Mononuclear cell (primary cell): ENCODE results near the gene HOXA2. TPM values are rescaled to one million over a fixed set of nuclear protein-coding genes. Genes with fewer than 3 reads are reported as not detected.

Experiments
- H3K27me3 ChIP-seq: 2 replicates; pipeline ENCODE4 v1.6.0; 2011; ENCODE audit warnings: low read length, control low read depth; ENCODE audit not compliant: insufficient read depth
- H3K4me1 ChIP-seq: 2 replicates; pipeline ENCODE4 v1.5.1; 2011; ENCODE audit warnings: mild to moderate bottlenecking, low read length, control low read depth; ENCODE audit not compliant: insufficient read depth
- H3K4me3 ChIP-seq: 2 replicates; pipeline ENCODE4 v1.5.1; 2011; ENCODE audit warnings: mild to moderate bottlenecking, low read length, moderate library complexity
- H3K9me3 ChIP-seq: 2 replicates; pipeline ENCODE4 v1.5.1; 2011; ENCODE audit warnings: low read depth, mild to moderate bottlenecking, control low read depth, low read length
- total RNA-seq: library from RNA; depleted of rRNA; stranded (reverse); fragments of >200 nt; gene quantifications from one replicate; pipeline ENCODE4 v1.2.3, GENCODE V29; 2012

Gene HOXA2
- total RNA-seq, 1 donor, result 0.10 TPM

- no peaks in the 10 kb centered on the region for H3K9me3 ChIP-seq
- no peaks in the 10 kb centered on the region for H3K4me1 ChIP-seq
- H3K4me3 ChIP-seq, result no peak overlapping the region
- H3K27me3 ChIP-seq, result no peaks in the 10 kb centered on the region
Observed at GRCh38 chr7:27066148-27066547, 36.3 kb downstream of the HOXA2 start.

- Histone ChIP-seq H3K4me1 (no peaks in the 10 kb centered on the region), H3K27me3 (no peaks in the 10 kb centered on the region), H3K9me3 (no peaks in the 10 kb centered on the region), H3K4me3 (no peak overlapping the region)
Observed at GRCh38 chr7:27065709-27066108, 36.8 kb downstream of the HOXA2 start.

GRCh38 chr7:27064661-27065060 lies 37.8 kb downstream of the HOXA2 start:
- Histone ChIP-seq H3K9me3 (no peaks in the 10 kb centered on the region), H3K4me3 (no peak overlapping the region), H3K27me3 (peaks cover 4% of the 10 kb centered on the region), H3K4me1 (no peaks in the 10 kb centered on the region)

GRCh38 chr7:27064159-27064558 lies 38.3 kb downstream of the HOXA2 start:
- Histone ChIP-seq H3K27me3 (peaks cover 4% of the 10 kb centered on the region), H3K9me3 (no peaks in the 10 kb centered on the region), H3K4me3 (no peak overlapping the region), H3K4me1 (no peaks in the 10 kb centered on the region)

DNA sequence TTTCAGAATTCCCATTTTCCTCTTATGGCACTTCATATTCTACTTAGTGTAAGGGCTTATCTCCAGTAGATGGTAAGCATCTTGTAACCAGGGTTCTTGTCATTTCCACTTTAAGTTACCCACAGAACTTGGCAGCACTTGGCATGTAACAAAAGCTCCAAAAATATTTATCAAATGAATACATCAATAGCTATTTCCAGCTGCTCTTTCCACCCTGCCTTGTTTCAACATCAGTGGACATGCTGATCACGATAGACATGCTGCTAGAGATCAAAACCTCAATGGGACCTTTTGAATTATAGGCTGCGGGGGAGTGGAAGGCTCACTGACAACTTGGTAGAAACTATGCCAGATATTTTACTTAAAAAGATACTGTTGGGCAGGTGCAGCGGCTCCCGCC lies 39.5 kb downstream of the HOXA2 start:
- Histone ChIP-seq H3K4me1 (no peaks in the 10 kb centered on the region), H3K4me3 (no peak overlapping the region), H3K9me3 (no peaks in the 10 kb centered on the region), H3K27me3 (peaks cover 4% of the 10 kb centered on the region)

GRCh38 chr7:27053153-27053552 lies 49.3 kb downstream of the HOXA2 start:
- Histone ChIP-seq H3K27me3 (peaks cover 3% of the 10 kb centered on the region), H3K9me3 (no peaks in the 10 kb centered on the region), H3K4me3 (no peak overlapping the region), H3K4me1 (no peaks in the 10 kb centered on the region)

DNA sequence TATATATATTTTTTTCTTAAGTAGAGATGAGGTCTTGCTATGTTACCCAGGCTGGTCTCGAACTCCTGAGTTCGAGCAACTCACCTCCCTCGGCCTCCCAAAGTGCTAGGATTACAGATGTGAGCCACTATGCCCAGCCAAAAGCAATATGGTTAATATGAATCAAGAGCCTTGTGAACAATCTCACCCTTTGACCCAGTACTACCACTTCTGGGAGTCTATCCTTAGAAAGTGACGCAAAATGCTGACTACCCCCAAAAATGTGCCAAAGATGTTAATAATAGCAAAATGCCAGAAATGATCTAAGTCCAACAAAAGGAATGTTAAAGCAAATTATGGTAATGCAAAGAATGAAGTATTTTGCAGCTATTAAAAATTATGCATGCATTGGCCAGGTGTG lies 51.0 kb downstream of the HOXA2 start:
- Histone ChIP-seq H3K4me3 (no peak overlapping the region), H3K4me1 (peaks cover 4% of the 10 kb centered on the region), H3K9me3 (no peaks in the 10 kb centered on the region), H3K27me3 (peaks cover 3% of the 10 kb centered on the region)

Other genes starting within 250 kb of the HOXA2 start
- 14.3 TPM for gene SKAP2, start 238.1 kb downstream of the HOXA2 start, total RNA-seq
- 0.42 TPM for gene HOXA1, start 6.7 kb downstream of the HOXA2 start, total RNA-seq
- gene HOXA4, start 28.1 kb upstream of the HOXA2 start, total RNA-seq, result not detected
- gene HOXA5, start 41.0 kb upstream of the HOXA2 start, total RNA-seq, result 3.0 TPM
- gene HOXA6, start 45.1 kb upstream of the HOXA2 start, total RNA-seq, result not detected
- under 0.01 TPM for gene HOXA3, start 49.9 kb upstream of the HOXA2 start, total RNA-seq
- gene HOXA7, start 54.0 kb upstream of the HOXA2 start, total RNA-seq, result 0.10 TPM
- gene HOXA9, start 62.9 kb upstream of the HOXA2 start, total RNA-seq, result 0.52 TPM
- gene HOXA10, start 71.6 kb upstream of the HOXA2 start, total RNA-seq, result 0.63 TPM
- gene HOXA11, start 82.5 kb upstream of the HOXA2 start, total RNA-seq, result not detected
- under 0.01 TPM for gene HOXA13, start 97.4 kb upstream of the HOXA2 start, total RNA-seq
- not detected for gene EVX1, start 140.1 kb upstream of the HOXA2 start, total RNA-seq